GM20000 (cell line): ENCODE measurements around the gene MAK.
"Not testable (repeated sequence)": the region's sequence is repeated elsewhere in the genome, so short reads cannot be mapped to it uniquely, and the experiment has no call there.

Source experiments
- DNase-seq: peaks from one replicate; pipeline ENCODE4 v3.0.0; 2012; ENCODE audit warnings: low spot score
- CTCF ChIP-seq: IDR thresholded peaks from 2 replicates; pipeline ENCODE4 v1.5.1; 2012; ENCODE audit warnings: mild to moderate bottlenecking, control low read depth; ENCODE audit errors: extremely low read depth, missing control alignments

The MAK gene

GRCh38 chr6:10834823-10835222 is 3.5 kb downstream of the MAK start:
- no peak for DNase-seq
- TF ChIP-seq CTCF, result no peak

DNA sequence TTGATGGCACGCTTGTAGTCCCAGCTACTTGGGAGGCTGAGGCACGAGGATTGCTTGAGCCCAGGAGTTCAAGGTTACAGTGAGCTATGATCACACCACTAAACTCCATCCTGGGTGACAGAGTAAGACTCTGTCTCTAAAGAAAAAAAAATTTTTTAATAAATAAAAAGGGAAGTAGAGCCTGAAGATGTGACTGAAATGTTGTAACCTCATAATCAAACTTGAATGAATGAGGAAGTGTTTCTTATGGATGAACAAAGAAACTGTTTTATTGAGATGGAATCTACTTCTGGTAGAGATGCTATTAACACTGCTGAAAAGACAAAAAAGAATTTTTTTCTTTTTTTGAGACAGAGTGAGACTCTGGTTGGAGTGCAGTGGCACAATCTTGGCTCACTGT is 6.7 kb downstream of the MAK start:
- TF ChIP-seq CTCF, result no peak
- DNase-seq, result no peak

DNA sequence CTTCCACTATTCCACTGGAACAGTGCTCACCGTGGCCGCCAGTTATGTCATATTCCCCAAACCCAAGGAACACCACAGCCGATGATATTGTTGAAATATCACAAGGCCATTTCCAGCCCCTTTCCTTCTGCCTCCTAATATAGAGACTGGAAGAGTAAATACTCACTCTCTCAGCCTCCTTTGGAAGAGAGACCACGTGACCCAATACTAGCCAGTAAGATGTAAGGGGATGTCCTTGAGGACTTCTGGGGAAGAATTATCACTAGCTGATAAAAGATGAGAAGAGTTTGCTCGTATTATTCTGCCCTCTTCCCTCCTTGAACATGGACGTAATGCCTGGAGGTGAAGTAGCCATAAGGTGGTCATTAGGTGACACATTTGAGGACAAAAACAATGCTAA is 13.5 kb downstream of the MAK start:
- TF ChIP-seq CTCF, result no peak
- DNase-seq, result no peak

DNA sequence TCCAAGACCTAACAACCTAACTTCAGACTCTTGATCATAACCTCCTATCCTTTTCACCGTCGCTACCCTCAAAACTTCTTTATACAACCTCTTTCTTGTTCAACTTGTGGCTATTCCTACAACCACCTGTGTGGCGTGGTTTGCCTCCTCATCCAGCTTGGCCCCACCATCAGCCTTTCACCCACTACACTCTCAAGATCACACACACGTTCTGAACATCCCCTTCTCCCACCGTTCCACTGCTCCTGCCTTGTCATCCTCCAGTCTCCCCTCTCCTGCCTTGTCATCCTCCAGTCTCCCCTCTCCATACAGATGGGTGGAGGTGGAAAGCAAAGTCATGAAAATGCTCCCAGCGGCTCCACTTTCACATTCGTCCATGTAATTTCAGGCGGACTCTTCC is 14.0 kb downstream of the MAK start:
- TF ChIP-seq CTCF, result no peak

GRCh38 chr6:10814176-10814575 is 24.2 kb downstream of the MAK start:
- DNase-seq, result not testable (repeated sequence)

More for the DNA sequence above, 14.0 kb downstream of the MAK start:
- DNase-seq, result no peak

GRCh38 chr6:10809098-10809497 is 29.2 kb downstream of the MAK start:
- DNase-seq, result no peak
- no peak for TF ChIP-seq CTCF

DNA sequence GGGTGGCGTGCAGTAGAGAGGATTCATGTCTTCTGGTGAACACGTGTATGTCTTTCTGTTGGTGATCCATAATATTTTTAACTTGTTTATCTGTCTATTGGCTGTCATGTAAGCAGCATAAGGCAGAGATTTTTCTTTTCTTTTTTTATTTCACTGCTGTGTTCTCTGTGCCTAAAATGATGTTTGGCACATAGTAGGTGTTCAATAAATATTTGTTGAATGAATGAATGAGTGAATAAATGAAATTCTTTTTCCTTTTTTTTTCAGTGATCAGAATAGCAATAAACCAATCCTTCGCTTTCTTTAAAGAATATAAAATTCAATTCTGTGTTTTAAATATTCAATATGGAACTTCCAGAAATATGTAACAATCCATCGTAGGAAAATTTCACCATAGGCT is 30.0 kb downstream of the MAK start:
- no peak for DNase-seq
- no peak for TF ChIP-seq CTCF

- peak; percentile 75 for DNase-seq
- TF ChIP-seq CTCF, result peak; percentile 90
These were observed 37.0 kb downstream of the MAK start for GRCh38 chr6:10801224-10801848.
